Activated CD4-positive, alpha-beta T cell treated with anti-CD3 and anti-CD28 coated beads, Interleukin-2, Interleukin-4, amounts not matched to agents 100 ng/mL and 50 ng/mL, durations not matched to agents 16 hours and 8 hours (primary cell): ENCODE results near the gene DCTN2.
A peak's percentile ranks its signal among the peaks of the same experiment; 100 is the strongest.

Experiments
- DNase-seq: peaks from one replicate; pipeline ENCODE4 v3.0.0-alpha.2; 2020; ENCODE audit warnings: low spot score

Gene DCTN2

DNA sequence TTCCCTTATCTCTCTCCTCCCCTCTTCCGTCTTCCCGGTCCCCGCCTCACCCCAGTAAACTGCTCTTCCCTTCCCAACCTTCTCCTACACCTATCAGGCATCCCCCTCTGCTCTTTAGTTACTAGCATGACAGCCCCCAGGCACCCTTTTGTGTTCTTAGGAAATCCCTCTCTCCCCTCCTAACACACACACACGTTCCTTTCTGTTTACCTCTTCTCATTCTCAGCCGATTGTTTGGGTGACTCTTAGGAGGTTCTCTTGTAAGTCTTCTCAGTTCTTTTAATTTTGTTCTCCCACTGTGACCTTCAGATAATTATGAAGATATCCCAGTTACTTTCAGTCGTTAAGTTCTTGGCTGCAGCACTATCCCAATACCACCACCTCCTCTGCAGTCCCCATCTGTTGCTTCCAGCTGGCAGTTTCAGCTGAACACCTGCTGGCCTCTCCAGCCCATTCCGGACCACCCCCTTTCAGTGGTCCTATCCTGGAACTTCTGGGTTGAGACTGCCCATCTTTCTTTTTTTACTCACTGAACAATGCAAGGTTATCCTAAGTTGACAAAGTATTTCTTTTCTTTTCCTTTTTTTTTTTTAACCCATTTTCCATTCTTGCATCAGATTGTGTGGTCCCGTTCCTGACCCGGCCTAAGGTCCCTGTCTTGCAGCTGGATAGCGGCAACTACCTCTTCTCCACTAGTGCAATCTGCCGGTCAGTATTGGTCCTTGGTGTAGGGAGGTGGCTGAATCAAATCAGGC, 58.4 kb downstream of the DCTN2 start:
- no peak for DNase-seq

DNA sequence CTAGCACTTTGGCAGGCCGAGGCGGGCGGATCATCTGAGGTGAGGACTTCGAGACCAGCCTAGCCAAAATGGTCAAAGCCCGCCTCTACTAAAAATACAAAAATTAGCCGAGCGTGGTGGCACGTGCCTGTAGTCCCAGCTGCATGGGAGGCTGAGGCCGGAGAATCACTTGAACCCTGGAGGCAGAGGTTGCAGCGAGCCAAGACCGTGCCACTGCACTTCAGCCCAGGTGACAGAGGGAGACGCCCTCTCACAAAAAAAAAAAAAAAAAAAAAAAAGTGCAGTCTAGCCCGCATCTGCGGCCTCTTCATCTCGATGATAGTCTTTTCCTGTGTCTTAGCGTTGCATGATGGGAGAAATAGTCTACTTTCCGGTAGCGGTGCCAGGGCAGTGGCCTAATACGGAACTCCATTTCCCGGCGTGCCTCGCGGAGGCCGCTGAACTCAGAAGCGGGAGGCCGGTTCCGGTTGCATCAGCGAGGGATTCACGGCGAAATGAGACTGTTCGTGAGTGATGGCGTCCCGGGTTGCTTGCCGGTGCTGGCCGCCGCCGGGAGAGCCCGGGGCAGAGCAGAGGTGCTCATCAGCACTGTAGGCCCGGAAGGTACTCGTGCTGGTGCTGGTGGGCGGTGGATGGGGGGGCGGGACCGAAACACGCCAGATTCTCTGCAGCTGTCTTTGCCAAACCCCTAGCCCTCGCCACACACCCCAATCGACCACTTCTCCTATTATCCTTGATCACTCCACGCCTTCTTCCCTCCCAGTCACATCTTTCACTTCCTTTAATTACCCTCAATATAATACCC, 59.2 kb downstream of the DCTN2 start, which contains the start of gene MARS1:
Gene MARS1 (plus strand): TSS at position 472 of the 805 bp plus-strand sequence. CDS start 23 bp downstream, at position 495.
- DNase-seq, result peak; percentile 97

DNA sequence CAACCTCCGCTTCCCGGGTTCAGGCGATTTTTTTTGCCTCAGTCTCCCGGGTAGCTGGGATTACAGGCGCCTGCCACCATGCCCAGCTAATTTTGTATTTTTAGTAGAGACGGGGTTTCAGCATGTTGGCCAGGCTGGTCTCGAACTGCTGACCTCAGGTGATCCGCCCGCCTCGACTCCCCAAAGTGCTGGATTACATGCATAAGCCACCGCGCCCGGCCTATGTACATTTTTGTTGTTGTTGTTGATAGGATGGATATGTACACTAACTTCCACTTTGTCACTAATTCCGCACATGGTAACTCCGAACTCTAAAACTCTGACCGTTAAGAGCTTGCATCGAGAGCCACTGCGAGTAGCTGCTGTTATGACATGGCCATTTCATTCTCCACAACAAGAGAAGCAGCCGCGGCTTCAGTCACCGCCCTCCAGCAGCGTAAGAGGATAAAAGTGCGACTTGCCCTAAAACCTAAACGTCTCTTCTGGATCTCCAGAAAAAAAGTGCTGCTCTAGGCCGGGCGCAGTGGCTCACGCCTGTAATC, 59.9 kb downstream of the DCTN2 start:
- DNase-seq, result no peak

- no peak for DNase-seq
Observed at GRCh38 chr12:57485695-57486094, 61.3 kb downstream of the DCTN2 start.

DNA sequence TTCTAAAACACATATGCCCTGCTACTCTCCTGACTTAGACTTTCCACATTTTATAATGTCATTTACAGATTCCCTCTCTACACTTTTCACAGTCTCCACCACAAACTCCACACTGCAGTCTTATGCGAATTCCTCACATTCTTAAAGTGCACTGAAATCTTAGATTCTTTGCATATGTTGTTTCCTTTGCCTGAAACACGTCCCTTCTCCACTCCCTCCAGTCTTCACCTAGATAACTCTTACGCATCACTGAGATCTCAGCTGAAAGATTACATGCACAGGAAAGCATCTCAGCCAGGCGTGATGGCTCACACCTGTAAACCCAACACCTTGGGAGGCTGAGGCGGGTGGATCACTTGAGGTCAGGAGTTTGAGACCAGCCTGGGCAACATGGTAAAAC, 63.5 kb downstream of the DCTN2 start:
- DNase-seq, result no peak

DNA sequence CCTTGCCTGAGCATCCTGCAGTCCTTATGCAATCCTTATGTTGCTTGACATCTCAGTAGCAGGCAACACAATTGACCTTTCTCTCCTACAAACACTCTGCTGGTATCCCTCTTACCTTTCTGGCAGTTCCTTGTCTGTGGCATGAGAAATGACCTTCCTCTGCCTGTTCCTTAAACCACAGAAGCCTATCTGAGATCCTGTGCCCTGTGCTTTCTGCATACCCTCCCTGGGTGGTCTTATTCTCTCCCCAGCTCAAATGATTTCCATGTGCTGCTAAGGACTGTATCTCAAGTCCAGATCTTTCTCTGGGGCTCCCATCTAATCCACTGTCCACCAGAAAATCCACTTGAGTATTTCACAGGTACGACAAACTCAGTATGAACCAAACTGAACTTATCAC, 65.3 kb downstream of the DCTN2 start:
- DNase-seq, result no peak
